Neural progenitor cell (in vitro differentiated cells): ENCODE measurements around the gene ACKR4. TPM values are rescaled to one million over a fixed set of nuclear protein-coding genes. Genes with fewer than 3 reads are reported as not detected.
"Not testable (repeated sequence)": the region's sequence is repeated elsewhere in the genome, so short reads cannot be mapped to it uniquely, and the experiment has no call there.

ENCODE experiments used
- DNase-seq: peaks from one replicate; pipeline ENCODE4 v3.0.0-alpha.2; 2016; ENCODE audit warnings: low spot score
- H2AFZ ChIP-seq: fragments of 200-600 bp; sonication (generic); replicated peaks from 2 replicates; pipeline ENCODE4 v1.6.1; 2016; ENCODE audit warnings: antibody characterized with exemption
- H3F3A ChIP-seq: fragments of 200-600 bp; sonication (generic); 2 replicates; pipeline ENCODE4 v1.6.1; 2016; ENCODE audit warnings: antibody characterized with exemption, low read depth
- H3K27ac ChIP-seq: fragments of 200-600 bp; sonication (generic); 2 replicates; pipeline ENCODE4 v1.5.1; 2016; ENCODE audit warnings: mild to moderate bottlenecking
- H3K27me3 ChIP-seq: fragments of 200-600 bp; sonication (generic); 2 replicates; pipeline ENCODE4 v1.6.1; 2016; ENCODE audit warnings: mild to moderate bottlenecking, moderate library complexity
- H3K36me3 ChIP-seq: fragments of 200-600 bp; sonication (generic); 2 replicates; pipeline ENCODE4 v1.5.1; 2016
- H3K4me1 ChIP-seq: fragments of 200-600 bp; sonication (generic); 2 replicates; pipeline ENCODE4 v1.6.1; 2016; ENCODE audit warnings: mixed run types
- H3K4me2 ChIP-seq: fragments of 200-600 bp; sonication (generic); 2 replicates; pipeline ENCODE4 v1.6.1; 2016
- H3K4me3 ChIP-seq: fragments of 200-600 bp; sonication (generic); 2 replicates; pipeline ENCODE4 v1.5.1; 2016
- H3K79me2 ChIP-seq: fragments of 200-600 bp; sonication (generic); 2 replicates; pipeline ENCODE4 v1.6.1; 2016; ENCODE audit warnings: low read depth
- H3K9ac ChIP-seq: fragments of 200-600 bp; sonication (generic); 2 replicates; pipeline ENCODE4 v1.6.1; 2016
- H3K9me3 ChIP-seq: fragments of 200-600 bp; sonication (generic); 2 replicates; pipeline ENCODE4 v1.5.1; 2016; ENCODE audit warnings: low read depth
- H4K20me1 ChIP-seq: fragments of 200-600 bp; sonication (generic); 2 replicates; pipeline ENCODE4 v1.6.1; 2016; ENCODE audit warnings: low read depth
- H3K27ac Mint-ChIP-seq: 3 replicates; pipeline ENCODE4 v1.8.0; 2021; ENCODE audit warnings: mixed read lengths
- H3K27me3 Mint-ChIP-seq: 2 replicates; pipeline ENCODE4 v1.8.0; 2022; ENCODE audit warnings: low read depth, mild to moderate bottlenecking, inconsistent platforms, moderate library complexity, mixed read lengths; ENCODE audit not compliant: insufficient read depth
- H3K36me3 Mint-ChIP-seq: 3 replicates; pipeline ENCODE4 v1.8.0; 2021; ENCODE audit warnings: mixed read lengths
- H3K4me1 Mint-ChIP-seq: 3 replicates; pipeline ENCODE4 v1.8.0; 2021; ENCODE audit warnings: mixed read lengths
- H3K4me3 Mint-ChIP-seq: 3 replicates; pipeline ENCODE4 v1.8.0; 2021; ENCODE audit warnings: mild to moderate bottlenecking, moderate library complexity, mixed read lengths
- H3K9me3 Mint-ChIP-seq: 3 replicates; pipeline ENCODE4 v1.8.0; 2020; ENCODE audit warnings: mixed read lengths
- EZH2 ChIP-seq: fragments of 200-600 bp; sonication (generic); IDR thresholded peaks from 2 replicates; pipeline ENCODE4 v1.6.1; 2017; ENCODE audit warnings: antibody characterized with exemption, mild to moderate bottlenecking, moderate library complexity
- EZH2phosphoT487 ChIP-seq: fragments of 200-600 bp; sonication (generic); IDR thresholded peaks from 2 replicates; pipeline ENCODE4 v1.6.1; 2017; ENCODE audit warnings: antibody characterized with exemption
- total RNA-seq: library from RNA; depleted of rRNA; stranded (reverse); fragments of >200 nt; gene quantifications from 2 replicates; pipeline ENCODE4 v1.2.3, GENCODE V29; 2015; ENCODE audit warnings: low replicate concordance
- TF ChIP-seq, protein P1 (sequence below): fragments of 200-600 bp; sonication (generic); IDR thresholded peaks from 2 replicates; pipeline ENCODE4 v1.5.1; 2017; ENCODE audit warnings: antibody characterized with exemption, mild to moderate bottlenecking

ACKR4 gene
- total RNA-seq, 1 donor from 2014 or later: not detected

DNA sequence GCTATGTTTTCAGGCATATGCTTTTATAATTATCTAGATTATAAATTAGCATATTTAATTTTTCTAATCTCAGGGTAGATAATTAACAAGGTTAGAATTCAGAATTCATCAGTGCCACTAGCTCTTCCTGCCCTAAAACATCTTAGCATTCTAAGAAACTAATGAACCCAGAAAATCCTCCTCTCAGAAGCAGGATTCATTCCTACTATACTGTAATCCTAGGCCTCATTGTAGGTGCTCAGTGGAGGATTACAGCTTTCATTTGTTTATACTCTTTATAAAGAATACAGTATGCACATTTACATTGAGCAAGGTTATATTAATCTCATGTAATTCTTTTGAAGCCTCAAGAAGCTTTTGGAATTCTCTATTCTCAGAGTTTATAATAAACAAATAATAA is 41.6 kb downstream of the ACKR4 start:
- Mint-ChIP-seq H3K4me3 (no peak overlapping the region), H3K27me3 (no peaks in the 10 kb centered on the region), H3K9me3 (no peaks in the 10 kb centered on the region), H3K4me1 (no peaks in the 10 kb centered on the region), H3K27ac (no peak overlapping the region), H3K36me3 (peaks cover 10% of the 10 kb centered on the region)
- Histone ChIP-seq H2AFZ (no peak overlapping the region), H3K4me3 (no peak overlapping the region), H3K79me2 (no peaks in the 10 kb centered on the region), H3F3A (peaks cover 6% of the 10 kb centered on the region), H3K4me2 (no peak overlapping the region), H3K27ac (peak overlapping the region; percentile 4), H3K36me3 (peaks cover 5% of the 10 kb centered on the region), H3K9ac (no peak overlapping the region), H3K9me3 (no peaks in the 10 kb centered on the region), H3K27me3 (no peaks in the 10 kb centered on the region), H3K4me1 (peaks cover 6% of the 10 kb centered on the region), H4K20me1 (no peaks in the 10 kb centered on the region)
- DNase-seq: peak; percentile 24
- TF ChIP-seq, protein P1, sequence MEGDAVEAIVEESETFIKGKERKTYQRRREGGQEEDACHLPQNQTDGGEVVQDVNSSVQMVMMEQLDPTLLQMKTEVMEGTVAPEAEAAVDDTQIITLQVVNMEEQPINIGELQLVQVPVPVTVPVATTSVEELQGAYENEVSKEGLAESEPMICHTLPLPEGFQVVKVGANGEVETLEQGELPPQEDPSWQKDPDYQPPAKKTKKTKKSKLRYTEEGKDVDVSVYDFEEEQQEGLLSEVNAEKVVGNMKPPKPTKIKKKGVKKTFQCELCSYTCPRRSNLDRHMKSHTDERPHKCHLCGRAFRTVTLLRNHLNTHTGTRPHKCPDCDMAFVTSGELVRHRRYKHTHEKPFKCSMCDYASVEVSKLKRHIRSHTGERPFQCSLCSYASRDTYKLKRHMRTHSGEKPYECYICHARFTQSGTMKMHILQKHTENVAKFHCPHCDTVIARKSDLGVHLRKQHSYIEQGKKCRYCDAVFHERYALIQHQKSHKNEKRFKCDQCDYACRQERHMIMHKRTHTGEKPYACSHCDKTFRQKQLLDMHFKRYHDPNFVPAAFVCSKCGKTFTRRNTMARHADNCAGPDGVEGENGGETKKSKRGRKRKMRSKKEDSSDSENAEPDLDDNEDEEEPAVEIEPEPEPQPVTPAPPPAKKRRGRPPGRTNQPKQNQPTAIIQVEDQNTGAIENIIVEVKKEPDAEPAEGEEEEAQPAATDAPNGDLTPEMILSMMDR: no peak
- no peak for TF ChIP-seq EZH2phosphoT487
- TF ChIP-seq EZH2: no peak

DNA sequence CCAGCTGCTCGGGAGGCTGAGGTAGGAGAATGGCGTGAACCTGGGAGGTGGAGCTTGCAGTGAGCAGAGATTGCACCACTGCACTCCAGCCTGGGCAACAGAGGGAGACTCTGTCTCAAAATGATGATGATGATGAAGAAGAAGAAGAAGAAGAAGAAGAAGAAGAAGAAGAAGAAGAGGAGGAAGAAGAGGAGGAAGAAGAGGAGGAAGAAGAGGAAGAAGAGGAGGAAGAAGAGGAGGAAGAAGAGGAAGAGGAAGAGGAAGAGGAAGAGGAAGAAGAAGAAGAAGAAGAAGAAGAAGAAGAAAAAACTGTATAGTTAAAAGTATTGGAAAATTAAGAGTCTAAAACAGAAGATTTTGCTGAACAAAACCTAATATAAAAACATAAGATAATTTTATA is 44.4 kb downstream of the ACKR4 start:
- H3F3A ChIP-seq, H4K20me1 ChIP-seq, H3K4me3 ChIP-seq, H3K4me1 ChIP-seq, H3K27me3 ChIP-seq, H3K79me2 ChIP-seq, H3K4me3 Mint-ChIP-seq, H3K27ac ChIP-seq, H3K9ac ChIP-seq, H3K27ac Mint-ChIP-seq, H2AFZ ChIP-seq, H3K9me3 Mint-ChIP-seq, H3K36me3 ChIP-seq, H3K9me3 ChIP-seq, H3K4me2 ChIP-seq, H3K36me3 Mint-ChIP-seq, H3K27me3 Mint-ChIP-seq, H3K4me1 Mint-ChIP-seq, DNase-seq: not testable (repeated sequence)

DNA sequence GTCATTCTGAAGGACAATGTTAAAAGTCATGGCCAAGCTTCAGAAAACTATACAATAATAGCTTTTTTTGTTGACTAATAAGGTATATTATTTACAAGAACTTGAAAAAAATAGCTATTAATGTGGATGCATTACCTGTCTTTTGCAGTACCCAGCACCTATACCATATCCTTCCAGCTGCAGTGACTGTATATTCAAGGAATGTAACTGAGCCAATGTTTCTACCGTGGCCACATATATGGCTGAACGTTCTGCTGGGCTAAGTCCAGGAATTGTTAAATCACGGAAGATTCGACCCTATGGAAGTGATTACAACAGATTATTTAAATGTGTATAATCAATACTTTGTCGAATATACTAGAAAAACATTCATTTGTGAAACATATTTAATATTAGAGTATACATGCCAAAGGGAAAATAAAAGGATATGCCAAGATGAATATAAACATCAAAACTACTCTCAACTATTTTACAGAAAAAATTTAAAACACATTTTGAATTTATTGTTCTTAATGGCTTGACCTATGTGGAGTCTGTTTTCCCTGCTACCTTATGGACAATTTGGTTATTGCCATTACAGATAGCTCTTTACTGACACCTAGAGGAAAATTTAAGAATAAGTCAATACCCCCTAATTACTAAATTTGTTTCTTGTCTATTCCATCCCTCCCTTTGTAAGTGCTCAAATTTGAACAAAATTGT is 44.9 kb downstream of the ACKR4 start:
- Histone ChIP-seq H3K4me2 (no peak overlapping the region), H3K4me1 (peaks cover 6% of the 10 kb centered on the region), H4K20me1 (no peaks in the 10 kb centered on the region), H3K9me3 (no peaks in the 10 kb centered on the region), H3K36me3 (peaks cover 5% of the 10 kb centered on the region), H2AFZ (no peak overlapping the region), H3K27ac (no peak overlapping the region), H3K9ac (no peak overlapping the region), H3F3A (peaks cover 6% of the 10 kb centered on the region), H3K4me3 (no peak overlapping the region), H3K27me3 (no peaks in the 10 kb centered on the region), H3K79me2 (no peaks in the 10 kb centered on the region)
- Mint-ChIP-seq H3K36me3 (peaks cover 5% of the 10 kb centered on the region), H3K4me1 (no peaks in the 10 kb centered on the region), H3K4me3 (no peak overlapping the region), H3K9me3 (no peaks in the 10 kb centered on the region), H3K27ac (no peak overlapping the region), H3K27me3 (no peaks in the 10 kb centered on the region)
- TF ChIP-seq, protein P1: peak; percentile 83
- TF ChIP-seq EZH2phosphoT487 (no peak), EZH2 (no peak)
- peak; percentile 28 for DNase-seq

DNA sequence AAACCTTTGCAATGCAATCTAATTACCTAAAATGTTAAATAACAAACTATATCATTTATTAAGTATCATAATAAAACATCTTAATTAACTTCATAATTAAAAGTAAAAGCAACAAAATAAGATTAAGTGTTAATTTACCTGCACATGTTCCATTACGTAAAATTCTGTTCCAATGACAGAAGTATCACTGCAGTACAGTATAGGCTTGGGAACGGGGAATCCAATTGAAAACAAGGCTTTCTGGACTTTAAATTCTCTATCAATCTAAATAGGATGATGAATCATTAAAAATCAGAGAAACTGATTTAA is 45.4 kb downstream of the ACKR4 start:
- Mint-ChIP-seq H3K27ac (no peak overlapping the region), H3K4me1 (no peaks in the 10 kb centered on the region), H3K4me3 (no peak overlapping the region), H3K9me3 (no peaks in the 10 kb centered on the region), H3K36me3 (peaks cover 5% of the 10 kb centered on the region), H3K27me3 (no peaks in the 10 kb centered on the region)
- no peak overlapping the region for H3K4me2 ChIP-seq
- no peaks in the 10 kb centered on the region for H3K27me3 ChIP-seq
- no peaks in the 10 kb centered on the region for H3K9me3 ChIP-seq
- peaks cover 6% of the 10 kb centered on the region for H3F3A ChIP-seq
- no peak overlapping the region for H3K4me3 ChIP-seq
- no peaks in the 10 kb centered on the region for H3K79me2 ChIP-seq
- peaks cover 5% of the 10 kb centered on the region for H3K36me3 ChIP-seq
- H3K9ac ChIP-seq: no peak overlapping the region
- TF ChIP-seq EZH2phosphoT487: no peak
- TF ChIP-seq, protein P1: no peak
- TF ChIP-seq EZH2: no peak
- DNase-seq: no peak
- H3K4me1 ChIP-seq: peaks cover 6% of the 10 kb centered on the region
- H4K20me1 ChIP-seq: no peaks in the 10 kb centered on the region
- H3K27ac ChIP-seq: no peak overlapping the region
- no peak overlapping the region for H2AFZ ChIP-seq
